ENCODE results near the gene MRPL27. TPM values are rescaled to one million over a fixed set of nuclear protein-coding genes. Genes with fewer than 3 reads are reported as not detected.

MRPL27 gene
- total RNA-seq, 1 experiment from 2014 or later = 106 TPM

GRCh38 chr17:50348522-50349242 is 24.3 kb downstream of the MRPL27 start:
- Histone ChIP-seq H3K27ac (ENCODE audit: low read depth, low read length) (no peak overlapping the region), H3K27me3 (ENCODE audit: insufficient read depth, low read length) (no peaks in the 10 kb centered on the region), H4K20me1 (ENCODE audit: insufficient read depth) (no peaks in the 10 kb centered on the region), H3K4me2 (ENCODE audit: low read length) (0 out of 2 replicates have a peak overlapping the region, but pooled peaks have one; percentile 5), H2AFZ (ENCODE audit: low read depth, low read length, poor library complexity, severe bottlenecking) (no peak overlapping the region), H3K9ac (ENCODE audit: low read length) (no peak overlapping the region), H3K36me3 (ENCODE audit: control insufficient read depth in 1 of 2, insufficient read depth in 2 of 2, low read length in 2 of 2) (peaks cover 0 to under 1% of the 10 kb centered on the region in 2 experiments; a peak in 1 of 4 replicates), H3K79me2 (ENCODE audit: insufficient read depth, low read length) (peaks cover 51% of the 10 kb centered on the region), H3K9me2 (ENCODE audit: insufficient read depth) (no peaks in the 10 kb centered on the region), H3K4me3 (replicated peaks in 1 of 2; ENCODE audit: low read depth in 1 of 2, low read length in 2 of 2) (no peak overlapping the region), H3K9me3 (ENCODE audit: control insufficient read depth in 1 of 2, insufficient read depth in 1 of 2, low read depth in 1 of 2, low read length in 2 of 2) (no peaks in the 10 kb centered on the region), H3K4me1 (ENCODE audit: control insufficient read depth in 1 of 2, insufficient read depth in 2 of 2, low read length in 2 of 2) (peaks cover 12 to 34% of the 10 kb centered on the region in 2 experiments)
- TF ChIP-seq ELF1 (IDR thresholded peaks at IDR 0.05; ENCODE audit: borderline replicate concordance, low read depth) = no peak
- no peak for TF ChIP-seq JUND (IDR thresholded peaks at IDR 0.05)
- TF ChIP-seq RAD21 (IDR thresholded peaks at IDR 0.05; ENCODE audit: low read depth) = no peak
- TF ChIP-seq POLR2A (IDR thresholded peaks at IDR 0.05; ENCODE audit: borderline replicate concordance, extremely low read depth, insufficient read depth, insufficient read length) = no peak
- TF ChIP-seq CTCF (IDR thresholded peaks at IDR 0.05 in 2 of 3, conservative IDR thresholded peaks at IDR 0.05 in 1 of 3; ENCODE audit: borderline replicate concordance in 1 of 3, insufficient read depth in 1 of 3, low read depth in 2 of 3, low read length in 2 of 3) = no peak
- no peak for TF ChIP-seq CEBPB (IDR thresholded peaks at IDR 0.05; ENCODE audit: low read depth)
- no peak for TF ChIP-seq SRF (IDR thresholded peaks at IDR 0.05; ENCODE audit: low read depth)
- TF ChIP-seq ZBTB33 (IDR thresholded peaks at IDR 0.05; ENCODE audit: extremely low read depth, insufficient replicate concordance, low read length) = no peak
- no peak for TF ChIP-seq ZFX (IDR thresholded peaks at IDR 0.05)
- no peak for TF ChIP-seq EZH2 (IDR thresholded peaks at IDR 0.05)
- no peak for TF ChIP-seq YY1 (IDR thresholded peaks at IDR 0.05; ENCODE audit: extremely low read depth, insufficient replicate concordance, low read depth, low read length)
- no peak for TF ChIP-seq SIN3A (IDR thresholded peaks at IDR 0.05; ENCODE audit: low read depth)
- no peak for TF ChIP-seq EGR1 (IDR thresholded peaks at IDR 0.05; ENCODE audit: low read depth)
- TF ChIP-seq POLR2AphosphoS5 (IDR thresholded peaks at IDR 0.05; ENCODE audit: low read depth, low read length) = no peak
- TF ChIP-seq EZH2phosphoT487 (IDR thresholded peaks at IDR 0.05; ENCODE audit: borderline replicate concordance) = no peak
- TF ChIP-seq TCF7L2 (IDR thresholded peaks at IDR 0.05; ENCODE audit: borderline replicate concordance, extremely low read depth, insufficient read depth, insufficient read length) = no peak
- TF ChIP-seq MAX (IDR thresholded peaks at IDR 0.05) = no peak
- ATAC-seq = no peak
- DNase-seq (ENCODE audit: low read depth, low spot score) = no peak
- POLR2A ChIA-PET = interaction anchor here (0.9 kb wide), 1 partner anchor 13 kb away, joined by 4 read pairs; no protein-coding TSS in a partner anchor
- no TSS peak for BruUV-seq (replicated peaks)
- intact Hi-C loops (cut with micrococcal nuclease) = no loop called here
- CTCF ChIA-PET = interaction anchor here (1.0 to 1.1 kb wide), 2 partner anchors 53 to 179 kb away, joined by 3 read pairs; no protein-coding TSS in a partner anchor
- RAD21 ChIA-PET (ENCODE audit: low non-redundant PET in 1 of 2, low total read pairs in 2 of 2, uncharacterized antibody in 2 of 2, unreplicated experiment in 2 of 2) = no interaction called here

Data from HCT116 (cell line).